Measurements from ENCODE around the gene GINS3. TPM values are rescaled to one million over a fixed set of nuclear protein-coding genes. Genes with fewer than 3 reads are reported as not detected.
"Not testable (repeated sequence)": the region's sequence is repeated elsewhere in the genome, so short reads cannot be mapped to it uniquely, and the experiment has no call there.

GINS3 gene
- total RNA-seq, 1 experiment from 2014 or later, result 7.3 TPM

GRCh38 chr16:58411736-58412614 is 19.7 kb downstream of the GINS3 start (continued):
- TF ChIP-seq ATF1 (CRISPR knock-in tag; IDR thresholded peaks at IDR 0.05), result no peak
- TF ChIP-seq JAZF1 (CRISPR knock-in tag; IDR thresholded peaks at IDR 0.05), result no peak
- no peak for TF ChIP-seq ZNF532 (CRISPR knock-in tag; IDR thresholded peaks at IDR 0.05; ENCODE audit: borderline replicate concordance)
- no peak for TF ChIP-seq OVOL2 (CRISPR knock-in tag; IDR thresholded peaks at IDR 0.05; ENCODE audit: borderline replicate concordance)
- TF ChIP-seq NR3C1 (CRISPR knock-in tag; conservative IDR thresholded peaks at IDR 0.05; ENCODE audit: low read depth), result no peak
- TF ChIP-seq, protein P1, sequence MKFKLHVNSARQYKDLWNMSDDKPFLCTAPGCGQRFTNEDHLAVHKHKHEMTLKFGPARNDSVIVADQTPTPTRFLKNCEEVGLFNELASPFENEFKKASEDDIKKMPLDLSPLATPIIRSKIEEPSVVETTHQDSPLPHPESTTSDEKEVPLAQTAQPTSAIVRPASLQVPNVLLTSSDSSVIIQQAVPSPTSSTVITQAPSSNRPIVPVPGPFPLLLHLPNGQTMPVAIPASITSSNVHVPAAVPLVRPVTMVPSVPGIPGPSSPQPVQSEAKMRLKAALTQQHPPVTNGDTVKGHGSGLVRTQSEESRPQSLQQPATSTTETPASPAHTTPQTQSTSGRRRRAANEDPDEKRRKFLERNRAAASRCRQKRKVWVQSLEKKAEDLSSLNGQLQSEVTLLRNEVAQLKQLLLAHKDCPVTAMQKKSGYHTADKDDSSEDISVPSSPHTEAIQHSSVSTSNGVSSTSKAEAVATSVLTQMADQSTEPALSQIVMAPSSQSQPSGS (CRISPR knock-in tag; IDR thresholded peaks at IDR 0.05; ENCODE audit: borderline replicate concordance, low read depth), result no peak
- TF ChIP-seq, protein P2, sequence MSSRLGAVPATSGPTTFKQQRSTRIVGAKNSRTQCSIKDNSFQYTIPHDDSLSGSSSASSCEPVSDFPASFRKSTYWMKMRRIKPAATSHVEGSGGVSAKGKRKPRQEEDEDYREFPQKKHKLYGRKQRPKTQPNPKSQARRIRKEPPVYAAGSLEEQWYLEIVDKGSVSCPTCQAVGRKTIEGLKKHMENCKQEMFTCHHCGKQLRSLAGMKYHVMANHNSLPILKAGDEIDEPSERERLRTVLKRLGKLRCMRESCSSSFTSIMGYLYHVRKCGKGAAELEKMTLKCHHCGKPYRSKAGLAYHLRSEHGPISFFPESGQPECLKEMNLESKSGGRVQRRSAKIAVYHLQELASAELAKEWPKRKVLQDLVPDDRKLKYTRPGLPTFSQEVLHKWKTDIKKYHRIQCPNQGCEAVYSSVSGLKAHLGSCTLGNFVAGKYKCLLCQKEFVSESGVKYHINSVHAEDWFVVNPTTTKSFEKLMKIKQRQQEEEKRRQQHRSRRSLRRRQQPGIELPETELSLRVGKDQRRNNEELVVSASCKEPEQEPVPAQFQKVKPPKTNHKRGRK (CRISPR knock-in tag; IDR thresholded peaks at IDR 0.05; ENCODE audit: borderline replicate concordance), result no peak
- TF ChIP-seq PREB (CRISPR knock-in tag; IDR thresholded peaks at IDR 0.05; ENCODE audit: borderline replicate concordance), result no peak
- no peak for TF ChIP-seq E2F5 (CRISPR knock-in tag; IDR thresholded peaks at IDR 0.05)
- TF ChIP-seq SMAD3 (CRISPR knock-in tag; IDR thresholded peaks at IDR 0.05; ENCODE audit: borderline replicate concordance), result no peak
- no peak for TF ChIP-seq E2F1 (CRISPR knock-in tag; IDR thresholded peaks at IDR 0.05)
- TF ChIP-seq, protein P3, sequence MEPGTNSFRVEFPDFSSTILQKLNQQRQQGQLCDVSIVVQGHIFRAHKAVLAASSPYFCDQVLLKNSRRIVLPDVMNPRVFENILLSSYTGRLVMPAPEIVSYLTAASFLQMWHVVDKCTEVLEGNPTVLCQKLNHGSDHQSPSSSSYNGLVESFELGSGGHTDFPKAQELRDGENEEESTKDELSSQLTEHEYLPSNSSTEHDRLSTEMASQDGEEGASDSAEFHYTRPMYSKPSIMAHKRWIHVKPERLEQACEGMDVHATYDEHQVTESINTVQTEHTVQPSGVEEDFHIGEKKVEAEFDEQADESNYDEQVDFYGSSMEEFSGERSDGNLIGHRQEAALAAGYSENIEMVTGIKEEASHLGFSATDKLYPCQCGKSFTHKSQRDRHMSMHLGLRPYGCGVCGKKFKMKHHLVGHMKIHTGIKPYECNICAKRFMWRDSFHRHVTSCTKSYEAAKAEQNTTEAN (CRISPR knock-in tag; IDR thresholded peaks at IDR 0.05), result no peak
- no peak for TF ChIP-seq ETV6 (CRISPR knock-in tag; IDR thresholded peaks at IDR 0.05)
- no peak for TF ChIP-seq ZNF423 (CRISPR knock-in tag; IDR thresholded peaks at IDR 0.05)
- TF ChIP-seq TCF7 (CRISPR knock-in tag; IDR thresholded peaks at IDR 0.05; ENCODE audit: low read depth), result no peak

GRCh38 chr16:58412615-58412970 is 20.3 kb downstream of the GINS3 start:
- H3K27ac Mint-ChIP-seq; H3K9me3 Mint-ChIP-seq; H3K27me3 Mint-ChIP-seq (ENCODE audit: low read depth); CTCF ChIA-PET; H3K4me3 Mint-ChIP-seq; ATAC-seq; POLR2A ChIA-PET; DNase-seq (ENCODE audit: low spot score); H3K4me1 Mint-ChIP-seq; H3K36me3 Mint-ChIP-seq: not testable (repeated sequence)
